Esophagus squamous epithelium (tissue), 5 donors: ENCODE data around the gene CDK18. TPM values are rescaled to one million over a fixed set of nuclear protein-coding genes. Genes with fewer than 3 reads are reported as not detected.

Experiments used
- DNase-seq: peaks from one replicate; lab custom pipeline; 2025; lab: John Stamatoyannopoulos, UW
- H3K27ac ChIP-seq, 4 donors: fragments of 200-600 bp; sonication (generic); one replicate each; pipeline ENCODE4 v1.5.1; 2016 to 2019; ENCODE audit warnings: mild to moderate bottlenecking in 1 of 4
- H3K27me3 ChIP-seq, 4 donors: fragments of 200-600 bp; sonication (generic); 1 replicate in 3 of 4; 2 replicates in 1 of 4; pipeline versions ENCODE4 v1.5.1 to v1.6.0; 2017 to 2021; ENCODE audit warnings: antibody characterized with exemption in 1 of 4
- H3K36me3 ChIP-seq, 3 donors: fragments of 200-600 bp; sonication (generic); one replicate each; pipeline ENCODE4 v1.5.1; 2016 to 2019
- H3K4me1 ChIP-seq, 3 donors: fragments of 200-600 bp; sonication (generic); one replicate each; pipeline ENCODE4 v1.5.1; 2017 to 2019
- H3K4me3 ChIP-seq, 4 donors: fragments of 200-600 bp; sonication (generic); 1 replicate in 3 of 4; 2 replicates in 1 of 4; pipeline ENCODE4 v1.5.1; 2016 to 2019; ENCODE audit warnings: mild to moderate bottlenecking in 2 of 4, moderate library complexity in 1 of 4
- H3K9me3 ChIP-seq, 3 donors: fragments of 200-600 bp; sonication (generic); one replicate each; pipeline ENCODE4 v1.5.1; 2016 to 2019
- POLR2A ChIP-seq, 4 donors: fragments of 450-650 bp; IDR thresholded peaks; one replicate each; pipeline ENCODE4 v1.6.1; 2017; ENCODE audit warnings: antibody characterized with exemption in 4 of 4, mild to moderate bottlenecking in 4 of 4, moderate library complexity in 3 of 4
- WGBS, 2 donors: methylation state at CpG; one replicate each; pipeline ENCODE4 v1.1.5; 2018; 5-methylcytosine and 5-hydroxymethylcytosine counted together
- intact Hi-C: fragments of 100-400 bp; cut with DNase I; formaldehyde crosslinking; loops from one replicate; pipeline ENCODE4 v1.15.0; 2022
- total RNA-seq, 4 donors: library from RNA; depleted of rRNA; stranded (reverse); fragments of >200 nt; gene quantifications; one replicate each; pipeline ENCODE4 v1.1.0, GENCODE V29; 2016
- TF ChIP-seq, protein P1 (sequence below), 6 experiments: fragments of 450-650 bp in 4 of 6; fragments of 200-600 bp in 2 of 6; sonication (generic) in 2 of 6; IDR thresholded peaks; one replicate each; pipeline ENCODE4 v1.5.1; 2016 to 2019; ENCODE audit warnings: antibody characterized with exemption in 6 of 6, mild to moderate bottlenecking in 4 of 6, moderate library complexity in 4 of 6
- donor health status: DM: yes; HTN: yes; CAD: no.

CDK18 gene
- total RNA-seq, 4 donors from 2014 or later: 2.5 to 10.7 (median 6.3) TPM

DNA sequence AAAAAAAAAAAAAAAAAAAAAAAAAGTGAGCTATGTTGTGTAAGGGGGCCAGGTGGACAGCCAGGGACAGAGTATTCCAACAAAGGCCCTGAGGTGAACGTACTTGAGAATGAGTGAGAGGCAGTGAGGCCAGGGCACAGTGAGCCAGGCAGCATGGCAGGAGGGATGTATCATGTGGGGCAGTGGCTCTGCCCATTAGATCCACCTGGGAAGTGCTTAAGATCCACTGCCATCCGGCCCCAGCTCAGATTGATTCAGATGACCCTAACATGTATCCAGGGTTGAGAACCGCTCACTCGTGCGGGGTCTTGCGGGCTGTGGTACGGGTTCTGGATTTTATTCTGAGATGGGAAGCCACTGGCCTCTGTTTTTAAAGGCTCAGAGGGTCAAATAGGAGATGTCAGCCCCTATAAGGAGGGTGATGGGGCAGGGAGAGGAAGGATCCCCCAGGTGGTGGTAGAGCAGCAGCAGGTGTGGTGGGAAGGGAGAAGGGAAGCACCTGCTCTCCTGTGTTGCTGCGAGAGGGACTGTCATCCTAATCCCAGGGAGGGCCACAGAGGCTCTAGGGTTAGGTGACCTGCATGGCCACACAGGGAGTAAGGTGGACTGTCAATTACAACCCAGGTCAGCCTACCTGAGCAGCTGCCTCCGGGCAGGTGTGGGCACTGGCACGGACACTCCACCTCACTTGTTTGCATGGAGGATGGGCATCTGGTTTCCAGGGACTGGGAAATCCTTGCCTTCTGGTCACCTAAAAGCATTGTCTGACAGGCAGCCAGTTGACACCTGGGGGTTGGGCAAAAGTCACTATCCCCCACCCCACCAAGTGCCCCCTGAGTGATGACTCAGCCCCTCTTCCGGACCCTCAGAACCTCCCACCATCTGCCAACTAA, 31.6 kb downstream of the CDK18 start:
- Histone ChIP-seq H3K27ac (no peak overlapping the region), H3K9me3 (no peaks in the 10 kb centered on the region), H3K4me1 (peaks cover 0 to 8% (median 0%) of the 10 kb centered on the region in 3 donors), H3K27me3 (peaks cover 0 to 10% (median 0%) of the 10 kb centered on the region in 4 donors), H3K4me3 (no peak overlapping the region), H3K36me3 (peaks cover 0 to 13% (median 0%) of the 10 kb centered on the region in 3 donors)
- DNase-seq: no peak
- 70 to 84% methylated on average over 7 to 9 of the region's 11 CpGs for WGBS, 2 donors
- intact Hi-C loops: loop anchor here (10.0 kb wide), 1 partner anchor 49 kb away; no protein-coding TSS in a partner anchor
- TF ChIP-seq, protein P1, sequence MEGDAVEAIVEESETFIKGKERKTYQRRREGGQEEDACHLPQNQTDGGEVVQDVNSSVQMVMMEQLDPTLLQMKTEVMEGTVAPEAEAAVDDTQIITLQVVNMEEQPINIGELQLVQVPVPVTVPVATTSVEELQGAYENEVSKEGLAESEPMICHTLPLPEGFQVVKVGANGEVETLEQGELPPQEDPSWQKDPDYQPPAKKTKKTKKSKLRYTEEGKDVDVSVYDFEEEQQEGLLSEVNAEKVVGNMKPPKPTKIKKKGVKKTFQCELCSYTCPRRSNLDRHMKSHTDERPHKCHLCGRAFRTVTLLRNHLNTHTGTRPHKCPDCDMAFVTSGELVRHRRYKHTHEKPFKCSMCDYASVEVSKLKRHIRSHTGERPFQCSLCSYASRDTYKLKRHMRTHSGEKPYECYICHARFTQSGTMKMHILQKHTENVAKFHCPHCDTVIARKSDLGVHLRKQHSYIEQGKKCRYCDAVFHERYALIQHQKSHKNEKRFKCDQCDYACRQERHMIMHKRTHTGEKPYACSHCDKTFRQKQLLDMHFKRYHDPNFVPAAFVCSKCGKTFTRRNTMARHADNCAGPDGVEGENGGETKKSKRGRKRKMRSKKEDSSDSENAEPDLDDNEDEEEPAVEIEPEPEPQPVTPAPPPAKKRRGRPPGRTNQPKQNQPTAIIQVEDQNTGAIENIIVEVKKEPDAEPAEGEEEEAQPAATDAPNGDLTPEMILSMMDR (IDR thresholded peaks at IDR 0.05): no peak
- TF ChIP-seq POLR2A (IDR thresholded peaks at IDR 0.05): no peak

DNA sequence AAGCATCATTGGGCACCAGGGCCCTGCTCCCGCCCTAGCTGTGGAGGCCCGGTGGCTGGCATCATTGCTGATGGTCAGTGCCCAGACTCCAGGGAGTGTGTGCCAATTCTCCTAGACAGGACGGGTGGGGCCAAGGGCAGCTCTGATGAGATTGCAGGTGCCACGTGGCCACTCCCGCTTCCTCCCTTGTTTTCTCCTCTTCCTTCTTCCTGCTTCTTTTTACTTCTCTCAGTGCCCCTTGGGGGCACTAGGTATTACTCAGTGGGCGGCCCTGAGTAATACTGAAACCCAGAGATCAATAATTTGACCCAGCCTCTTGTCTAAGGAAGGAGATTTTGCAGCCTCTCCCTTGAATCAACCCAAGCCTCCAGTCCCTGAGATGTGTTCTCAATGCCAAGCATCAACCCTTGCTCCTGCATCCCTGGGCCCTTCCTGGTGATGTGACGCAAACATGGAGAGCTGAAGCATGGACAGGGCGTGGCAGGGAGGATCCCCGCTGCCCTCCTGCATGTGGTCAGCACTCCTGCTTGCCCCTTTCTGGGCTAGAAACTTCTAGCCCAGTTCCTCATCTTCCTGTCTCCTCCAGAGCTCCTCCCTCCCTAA, 32.4 kb downstream of the CDK18 start:
- peaks cover 0 to 11% (median 0%) of the 10 kb centered on the region in 3 donors for H3K4me1 ChIP-seq
- 46 to 52% methylated on average over 6 to 9 of the region's 9 CpGs for WGBS, 2 donors
- peaks cover 0 to 6% (median 0%) of the 10 kb centered on the region in 3 donors for H3K36me3 ChIP-seq
- TF ChIP-seq, protein P1 (IDR thresholded peaks at IDR 0.05): no peak
- no peak for TF ChIP-seq POLR2A (IDR thresholded peaks at IDR 0.05)
- H3K9me3 ChIP-seq: no peaks in the 10 kb centered on the region
- no peak overlapping the region for H3K4me3 ChIP-seq
- DNase-seq: no peak
- intact Hi-C loops: loop anchor here (10.0 kb wide), 1 partner anchor 48 kb away; no protein-coding TSS in a partner anchor
- H3K27ac ChIP-seq: no peak overlapping the region
- peaks cover 0 to 10% (median 0%) of the 10 kb centered on the region in 4 donors for H3K27me3 ChIP-seq

DNA sequence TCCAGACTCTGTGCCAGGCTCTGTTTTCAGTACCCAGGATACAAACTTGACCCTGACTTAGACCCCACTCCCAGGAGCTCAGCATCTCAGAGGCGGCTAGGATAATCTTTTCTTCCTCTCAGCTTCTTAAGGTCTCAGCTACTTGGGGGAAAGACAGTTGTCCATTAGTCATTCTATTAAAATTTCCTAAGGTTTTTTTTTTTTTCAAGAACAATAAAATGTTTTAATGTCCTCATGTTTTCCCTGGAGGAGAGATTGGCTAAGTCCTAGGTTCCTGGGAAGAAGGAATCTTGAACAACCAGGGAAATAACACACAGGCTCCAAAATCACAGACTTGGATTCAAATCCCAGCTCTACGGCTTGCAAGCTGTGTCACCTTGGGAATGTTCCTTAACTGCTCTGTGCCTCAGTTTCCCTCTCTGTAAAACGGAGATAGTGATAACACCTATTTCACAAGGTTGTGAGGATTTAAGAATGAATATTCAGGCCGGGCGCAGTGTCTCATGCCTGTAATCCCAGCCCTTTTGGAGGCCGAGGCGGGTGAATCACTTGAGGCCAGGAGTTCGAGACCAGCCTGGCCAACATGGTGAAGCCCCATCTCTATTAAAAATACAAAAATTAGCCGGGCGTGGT, 33.0 kb downstream of the CDK18 start:
- no peak for DNase-seq
- peaks cover 0 to 10% (median 0%) of the 10 kb centered on the region in 4 donors for H3K27me3 ChIP-seq
- TF ChIP-seq, protein P1 (IDR thresholded peaks at IDR 0.05): no peak
- TF ChIP-seq POLR2A (IDR thresholded peaks at IDR 0.05): no peak
- H3K4me3 ChIP-seq: no peak overlapping the region
- no peaks in the 10 kb centered on the region for H3K36me3 ChIP-seq
- WGBS, 2 donors: 82 to 83% methylated on average over 9 to 10 of the region's 10 CpGs
- H3K9me3 ChIP-seq: no peaks in the 10 kb centered on the region
- intact Hi-C loops: loop anchor here (10.0 kb wide), 1 partner anchor 47 kb away; no protein-coding TSS in a partner anchor
- H3K4me1 ChIP-seq: peaks cover 0 to 17% (median 5%) of the 10 kb centered on the region in 3 donors
- no peak overlapping the region for H3K27ac ChIP-seq

DNA sequence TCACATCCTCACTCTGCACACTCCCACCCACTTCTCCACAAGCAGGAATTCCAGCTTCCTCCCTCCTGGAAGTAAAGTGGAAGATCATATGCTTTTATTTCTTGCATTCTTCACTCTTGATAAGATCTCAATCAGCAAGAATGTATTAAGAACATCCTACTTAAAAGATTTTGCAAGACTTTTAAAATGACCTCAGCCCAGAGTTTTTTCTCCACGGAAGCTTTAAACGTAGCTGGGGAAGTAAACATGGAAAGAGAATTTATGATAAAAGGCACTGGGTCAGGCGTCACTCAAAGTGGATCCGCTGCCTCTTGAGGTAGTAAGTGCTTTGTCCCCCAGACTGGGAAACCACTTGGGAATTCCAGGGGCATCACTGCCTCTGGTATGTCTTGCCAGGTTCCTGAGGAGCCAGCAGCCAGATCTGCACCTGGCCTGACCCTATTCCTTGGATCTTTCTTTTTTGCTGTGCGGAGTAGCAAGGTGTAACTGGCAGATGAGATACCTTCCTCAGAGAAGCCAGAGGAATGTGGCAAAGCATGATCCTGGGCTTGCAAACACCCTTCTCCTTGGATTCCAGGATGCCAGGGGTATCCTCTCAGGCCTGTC, 33.9 kb downstream of the CDK18 start:
- peaks cover 0 to 10% (median 0%) of the 10 kb centered on the region in 4 donors for H3K27me3 ChIP-seq
- H3K4me3 ChIP-seq: no peak overlapping the region
- DNase-seq: no peak
- H3K9me3 ChIP-seq: no peaks in the 10 kb centered on the region
- intact Hi-C loops: loop anchor here (10.0 kb wide), 1 partner anchor 46 kb away; no protein-coding TSS in a partner anchor
- no peaks in the 10 kb centered on the region for H3K36me3 ChIP-seq
- H3K4me1 ChIP-seq: peaks cover 7 to 25% (median 14%) of the 10 kb centered on the region in 3 donors
- no peak for TF ChIP-seq POLR2A (IDR thresholded peaks at IDR 0.05)
- TF ChIP-seq, protein P1 (IDR thresholded peaks at IDR 0.05): no peak
- H3K27ac ChIP-seq: no peak overlapping the region
- 58 to 62% methylated on average over 5 of the region's 5 CpGs for WGBS, 2 donors
